Sigmoid colon (tissue), 4 donors: ENCODE measurements around the gene SMG5.

Experiments
- EP300 ChIP-seq, 4 donors: sonication (generic); formaldehyde crosslinking; IDR thresholded peaks; one replicate each; pipeline ENCODE4 v1.6.1; 2017; ENCODE audit warnings: antibody characterized with exemption in 4 of 4
- POLR2A ChIP-seq, 2 donors: fragments of 450-650 bp; IDR thresholded peaks; one replicate each; pipeline ENCODE4 v1.6.1; 2016; ENCODE audit warnings: antibody characterized with exemption in 2 of 2, mild to moderate bottlenecking in 2 of 2, moderate library complexity in 2 of 2
- POLR2AphosphoS5 ChIP-seq, 4 donors: sonication (generic); formaldehyde crosslinking; IDR thresholded peaks; one replicate each; pipeline ENCODE4 v1.6.1; 2017; ENCODE audit warnings: antibody characterized with exemption in 4 of 4
- TF ChIP-seq, protein P1 (sequence below), 4 experiments: fragments of 450-650 bp in 3 of 4; fragments of 200-600 bp in 1 of 4; IDR thresholded peaks; one replicate each; pipeline ENCODE4 v1.5.1; 2016 to 2019; ENCODE audit warnings: antibody characterized with exemption in 4 of 4, mild to moderate bottlenecking in 3 of 4, moderate library complexity in 2 of 4

DNA sequence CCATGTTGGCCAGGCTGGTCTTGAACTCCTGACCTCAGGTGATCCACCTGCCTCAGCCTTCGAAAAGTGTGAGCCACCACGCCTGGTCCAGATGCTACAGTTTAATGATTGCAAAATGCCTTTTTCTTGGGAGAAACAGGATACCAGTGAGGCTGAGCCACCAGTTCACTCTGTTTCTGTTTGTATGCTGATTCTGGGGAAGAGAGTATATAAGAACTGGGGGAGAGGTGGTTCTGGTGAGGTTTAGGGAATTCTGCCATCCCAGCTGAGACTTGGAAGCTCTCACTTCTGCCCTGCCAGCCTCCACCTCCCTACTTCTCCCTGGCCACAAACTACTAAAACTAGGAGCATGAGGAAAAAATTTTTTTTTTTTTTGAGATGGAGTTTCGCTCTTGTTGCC, 77.9 kb downstream of the SMG5 start:
- TF ChIP-seq, protein P1, sequence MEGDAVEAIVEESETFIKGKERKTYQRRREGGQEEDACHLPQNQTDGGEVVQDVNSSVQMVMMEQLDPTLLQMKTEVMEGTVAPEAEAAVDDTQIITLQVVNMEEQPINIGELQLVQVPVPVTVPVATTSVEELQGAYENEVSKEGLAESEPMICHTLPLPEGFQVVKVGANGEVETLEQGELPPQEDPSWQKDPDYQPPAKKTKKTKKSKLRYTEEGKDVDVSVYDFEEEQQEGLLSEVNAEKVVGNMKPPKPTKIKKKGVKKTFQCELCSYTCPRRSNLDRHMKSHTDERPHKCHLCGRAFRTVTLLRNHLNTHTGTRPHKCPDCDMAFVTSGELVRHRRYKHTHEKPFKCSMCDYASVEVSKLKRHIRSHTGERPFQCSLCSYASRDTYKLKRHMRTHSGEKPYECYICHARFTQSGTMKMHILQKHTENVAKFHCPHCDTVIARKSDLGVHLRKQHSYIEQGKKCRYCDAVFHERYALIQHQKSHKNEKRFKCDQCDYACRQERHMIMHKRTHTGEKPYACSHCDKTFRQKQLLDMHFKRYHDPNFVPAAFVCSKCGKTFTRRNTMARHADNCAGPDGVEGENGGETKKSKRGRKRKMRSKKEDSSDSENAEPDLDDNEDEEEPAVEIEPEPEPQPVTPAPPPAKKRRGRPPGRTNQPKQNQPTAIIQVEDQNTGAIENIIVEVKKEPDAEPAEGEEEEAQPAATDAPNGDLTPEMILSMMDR (IDR thresholded peaks at IDR 0.05) = no peak
- TF ChIP-seq POLR2A (IDR thresholded peaks at IDR 0.05) (no peak), POLR2AphosphoS5 (IDR thresholded peaks at IDR 0.05) (no peak), EP300 (IDR thresholded peaks at IDR 0.05) (no peak)
